ENCODE results near the gene HOXA3.

GRCh38 chr7:27171637-27172314, 19.4 kb upstream of the HOXA3 start:
- TF ChIP-seq EZH2 (IDR thresholded peaks at IDR 0.05; ENCODE audit: low read length, unreplicated experiment) = no peak
- TF ChIP-seq, protein P1, sequence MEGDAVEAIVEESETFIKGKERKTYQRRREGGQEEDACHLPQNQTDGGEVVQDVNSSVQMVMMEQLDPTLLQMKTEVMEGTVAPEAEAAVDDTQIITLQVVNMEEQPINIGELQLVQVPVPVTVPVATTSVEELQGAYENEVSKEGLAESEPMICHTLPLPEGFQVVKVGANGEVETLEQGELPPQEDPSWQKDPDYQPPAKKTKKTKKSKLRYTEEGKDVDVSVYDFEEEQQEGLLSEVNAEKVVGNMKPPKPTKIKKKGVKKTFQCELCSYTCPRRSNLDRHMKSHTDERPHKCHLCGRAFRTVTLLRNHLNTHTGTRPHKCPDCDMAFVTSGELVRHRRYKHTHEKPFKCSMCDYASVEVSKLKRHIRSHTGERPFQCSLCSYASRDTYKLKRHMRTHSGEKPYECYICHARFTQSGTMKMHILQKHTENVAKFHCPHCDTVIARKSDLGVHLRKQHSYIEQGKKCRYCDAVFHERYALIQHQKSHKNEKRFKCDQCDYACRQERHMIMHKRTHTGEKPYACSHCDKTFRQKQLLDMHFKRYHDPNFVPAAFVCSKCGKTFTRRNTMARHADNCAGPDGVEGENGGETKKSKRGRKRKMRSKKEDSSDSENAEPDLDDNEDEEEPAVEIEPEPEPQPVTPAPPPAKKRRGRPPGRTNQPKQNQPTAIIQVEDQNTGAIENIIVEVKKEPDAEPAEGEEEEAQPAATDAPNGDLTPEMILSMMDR (conservative IDR thresholded peaks at IDR 0.05; ENCODE audit: low read depth, low read length) = no peak

Data from PC-3 (cell line).